T47D (cell line): Measurements from ENCODE around the gene AGPAT3.
A peak's percentile ranks its signal among the peaks of the same experiment; 100 is the strongest.

ENCODE experiments used
- DNase-seq, 2 experiments: peaks; one replicate each; pipeline versions ENCODE4 v3.0.0 to v3.0.0-alpha.2; 2011 to 2012; ENCODE audit warnings: low read depth in 1 of 2, low spot score in 1 of 2
- JUND ChIP-seq: IDR thresholded peaks from 2 replicates; pipeline ENCODE4 v1.6.1; 2012; ENCODE audit warnings: low read depth
- in situ Hi-C: cut with HindIII; loops from 2 replicates; pipeline ENCODE4 v1.10.0; 2016; ENCODE audit warnings: low sequenced_read_pairs, low pct_unique_long_range_greater_than_20kb

The AGPAT3 gene

DNA sequence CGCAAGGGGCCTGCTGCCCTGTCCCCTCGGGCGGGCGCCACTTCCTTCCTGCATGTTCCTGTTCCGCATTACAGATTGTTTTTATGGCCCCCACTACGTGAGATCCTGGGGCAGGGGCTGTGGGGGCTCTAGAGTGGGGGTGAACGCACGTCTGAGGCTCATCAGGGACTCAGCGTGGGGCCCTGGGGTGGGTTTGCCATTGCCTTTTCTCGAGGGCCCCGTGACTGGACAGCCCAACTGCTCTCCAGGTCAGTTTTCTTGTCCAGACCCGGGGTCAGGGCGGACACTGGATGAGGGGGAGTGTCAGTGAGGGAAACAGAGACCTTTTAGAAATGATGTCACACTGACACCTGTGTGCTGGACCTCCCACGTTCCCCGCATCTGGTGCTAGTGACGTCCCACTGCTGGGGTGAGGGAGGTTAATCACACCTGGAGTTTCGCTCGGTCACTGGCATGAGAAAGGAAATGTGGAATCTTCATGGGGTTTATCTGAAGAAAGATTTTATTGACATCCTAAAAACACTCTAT is 65.9 kb downstream of the AGPAT3 start:
- DNase-seq, result no peak
- in situ Hi-C loops, result no loop called here
- TF ChIP-seq JUND, result no peak

DNA sequence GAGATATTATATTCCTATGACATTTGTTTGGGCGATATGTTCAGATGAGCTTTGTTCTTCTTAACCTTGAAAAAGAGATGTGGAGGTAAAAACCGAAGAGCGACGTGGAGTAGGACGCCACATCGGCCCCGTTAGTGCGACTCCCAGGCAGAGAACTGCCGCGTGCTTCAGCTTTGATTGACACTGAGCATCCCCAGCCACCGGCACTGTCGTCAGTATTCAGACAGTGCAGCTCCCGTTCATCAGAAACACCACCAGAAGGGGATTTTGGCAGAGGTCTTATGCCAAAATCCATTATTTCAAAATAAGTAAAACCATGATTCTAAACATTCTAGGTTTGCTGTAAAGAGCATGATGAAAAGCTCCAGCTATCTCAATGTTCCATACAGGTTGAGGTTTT is 66.5 kb downstream of the AGPAT3 start:
- in situ Hi-C loops, result no loop called here
- no peak for TF ChIP-seq JUND
- no peak for DNase-seq

DNA sequence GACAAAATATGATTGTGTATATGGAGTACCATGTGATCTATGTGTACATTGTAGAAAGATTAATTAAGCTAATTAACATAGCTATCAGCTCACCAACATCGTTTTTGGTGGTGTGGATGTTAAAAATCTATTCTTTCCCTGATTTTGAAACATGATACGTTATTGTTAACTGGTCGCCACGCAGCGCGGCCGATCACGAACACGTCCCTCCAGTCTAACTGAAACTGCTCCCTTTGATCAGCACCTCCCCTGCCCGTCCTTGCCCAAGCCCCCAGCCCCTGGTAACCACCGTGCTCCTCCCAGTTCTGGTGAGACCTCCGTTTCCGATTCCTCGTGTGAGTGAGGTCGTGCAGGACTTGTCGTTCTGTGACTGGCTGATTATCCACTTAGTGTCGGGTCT is 67.0 kb downstream of the AGPAT3 start:
- in situ Hi-C loops, result no loop called here
- no peak for DNase-seq
- no peak for TF ChIP-seq JUND

DNA sequence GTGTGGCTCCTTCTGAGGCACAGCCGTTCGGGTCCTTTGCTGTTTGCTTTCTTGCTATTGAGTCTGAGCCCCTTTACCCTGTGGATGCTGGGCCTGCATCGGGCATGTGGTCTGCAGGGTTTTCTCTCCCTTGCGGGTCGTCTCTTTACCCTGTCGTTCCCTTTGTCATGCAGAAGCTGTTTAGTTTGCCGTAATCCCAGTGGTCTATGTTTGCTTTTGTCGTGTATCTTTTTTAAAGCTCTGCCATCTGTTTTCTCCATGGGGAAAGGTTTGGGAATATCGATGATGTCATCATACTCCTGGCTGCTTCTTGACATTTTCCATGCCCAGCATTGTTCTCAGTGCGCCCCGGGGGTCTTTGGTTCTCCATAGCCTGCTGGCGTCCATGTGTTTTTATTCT is 68.2 kb downstream of the AGPAT3 start:
- in situ Hi-C loops, result no loop called here
- TF ChIP-seq JUND, result no peak
- no peak for DNase-seq

DNA sequence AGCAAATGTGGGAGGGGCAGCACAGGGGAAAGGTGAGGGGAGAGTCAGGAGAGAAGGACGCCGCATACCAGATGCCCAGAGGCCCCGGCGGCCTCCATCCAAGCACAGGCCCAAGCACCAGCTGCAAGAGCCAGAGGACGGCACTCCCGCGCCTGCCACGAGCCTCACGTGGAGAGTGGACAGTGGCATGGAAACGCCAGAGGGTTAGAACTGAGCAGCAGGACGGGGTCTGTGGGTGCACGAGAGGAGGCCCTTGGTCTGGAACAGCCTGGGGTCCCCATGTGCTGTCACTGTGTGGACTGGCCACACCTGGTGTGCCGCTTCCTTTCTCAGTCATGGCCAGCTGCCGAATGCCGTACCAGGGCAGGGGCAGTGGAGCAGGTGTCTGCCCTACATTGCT is 68.7 kb downstream of the AGPAT3 start:
- DNase-seq, result no peak
- no peak for TF ChIP-seq JUND
- in situ Hi-C loops, result no loop called here

DNA sequence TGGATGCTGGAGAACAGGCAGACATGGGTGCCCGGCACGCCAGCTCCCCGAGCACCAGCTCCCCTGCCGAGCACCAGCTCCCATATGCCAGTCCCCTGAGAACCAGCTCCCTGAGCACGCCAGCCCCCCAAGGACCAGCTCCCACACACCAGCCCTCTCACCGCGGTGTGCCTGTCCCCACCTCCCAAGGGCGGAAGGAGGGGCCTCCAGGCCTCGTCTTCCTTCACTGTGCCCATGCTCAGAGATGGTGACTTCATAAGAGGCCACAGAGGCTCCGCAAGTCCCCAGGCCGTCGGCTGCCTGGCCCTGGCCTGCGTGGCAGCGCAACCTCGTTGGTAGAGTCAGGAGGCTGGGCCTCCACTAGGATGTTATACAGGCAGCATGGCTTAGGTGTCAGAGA is 69.1 kb downstream of the AGPAT3 start:
- no peak for TF ChIP-seq JUND
- in situ Hi-C loops, result no loop called here
- DNase-seq, result no peak

DNA sequence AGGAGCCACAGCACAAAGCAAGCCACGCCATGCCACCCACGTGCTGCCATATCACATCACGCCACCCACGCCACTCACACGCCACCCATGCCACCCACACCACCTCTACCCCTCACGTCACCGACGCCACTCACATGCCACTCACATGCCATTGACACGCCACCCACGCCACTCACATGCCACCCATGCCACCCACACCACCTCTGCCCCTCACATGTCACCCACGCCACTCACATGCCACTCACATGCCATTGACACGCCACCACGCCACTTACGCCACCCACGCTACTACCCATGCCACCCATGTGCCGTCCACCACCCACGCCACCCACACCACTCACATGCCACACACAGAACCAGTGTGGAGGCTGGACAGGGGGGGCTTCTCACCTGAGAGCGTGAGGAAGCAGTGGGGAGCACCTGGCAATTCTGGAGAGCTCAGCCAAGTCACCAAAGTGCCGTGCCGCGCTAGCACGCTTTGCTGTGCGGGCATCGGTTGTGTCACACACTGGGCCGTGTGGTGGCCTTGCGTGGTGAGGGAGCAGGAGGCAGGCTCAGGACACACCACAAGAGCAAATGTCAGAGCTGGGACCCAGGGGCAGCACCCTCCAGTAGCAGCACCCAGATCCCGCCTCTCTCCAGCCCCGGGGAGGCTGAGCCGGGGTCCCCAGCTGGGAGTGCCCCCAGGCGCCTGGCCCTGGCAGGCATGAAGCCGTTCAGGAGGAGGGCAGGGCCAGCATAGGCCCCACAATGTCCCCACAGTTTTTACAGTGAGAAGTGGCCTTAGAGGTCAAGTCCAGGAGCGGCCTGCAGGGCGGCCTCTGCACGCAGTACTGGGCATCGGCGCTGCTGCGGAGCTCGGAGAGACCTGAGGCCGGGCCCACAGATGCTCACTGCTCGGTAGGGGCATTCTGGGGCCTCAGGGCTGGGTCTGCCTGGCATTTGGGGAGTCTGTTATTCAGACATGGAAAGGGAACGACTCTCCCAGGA is 70.0 kb downstream of the AGPAT3 start:
- TF ChIP-seq JUND, result no peak
- in situ Hi-C loops, result no loop called here
- DNase-seq, result no peak

DNA sequence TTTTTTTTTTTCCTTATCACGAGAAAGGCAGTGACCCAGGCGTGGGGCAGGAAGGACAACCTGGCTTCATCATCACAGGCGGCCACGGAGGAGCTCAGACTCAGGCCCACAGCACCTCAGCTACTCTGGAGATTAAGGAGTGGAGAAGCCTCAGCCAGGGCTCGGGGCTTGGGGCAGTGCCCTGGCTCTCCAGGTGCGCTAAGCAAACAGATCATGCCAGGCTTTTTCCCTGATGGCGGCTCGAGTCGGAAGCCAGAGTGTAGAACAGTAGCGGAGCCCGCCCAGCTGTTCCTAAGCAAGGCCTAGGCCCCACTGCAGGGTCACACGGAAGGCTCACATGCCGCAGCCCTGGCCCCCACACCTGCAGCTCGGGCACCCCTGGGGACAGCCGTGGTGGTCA is 70.7 kb downstream of the AGPAT3 start:
- in situ Hi-C loops, result no loop called here

DNA sequence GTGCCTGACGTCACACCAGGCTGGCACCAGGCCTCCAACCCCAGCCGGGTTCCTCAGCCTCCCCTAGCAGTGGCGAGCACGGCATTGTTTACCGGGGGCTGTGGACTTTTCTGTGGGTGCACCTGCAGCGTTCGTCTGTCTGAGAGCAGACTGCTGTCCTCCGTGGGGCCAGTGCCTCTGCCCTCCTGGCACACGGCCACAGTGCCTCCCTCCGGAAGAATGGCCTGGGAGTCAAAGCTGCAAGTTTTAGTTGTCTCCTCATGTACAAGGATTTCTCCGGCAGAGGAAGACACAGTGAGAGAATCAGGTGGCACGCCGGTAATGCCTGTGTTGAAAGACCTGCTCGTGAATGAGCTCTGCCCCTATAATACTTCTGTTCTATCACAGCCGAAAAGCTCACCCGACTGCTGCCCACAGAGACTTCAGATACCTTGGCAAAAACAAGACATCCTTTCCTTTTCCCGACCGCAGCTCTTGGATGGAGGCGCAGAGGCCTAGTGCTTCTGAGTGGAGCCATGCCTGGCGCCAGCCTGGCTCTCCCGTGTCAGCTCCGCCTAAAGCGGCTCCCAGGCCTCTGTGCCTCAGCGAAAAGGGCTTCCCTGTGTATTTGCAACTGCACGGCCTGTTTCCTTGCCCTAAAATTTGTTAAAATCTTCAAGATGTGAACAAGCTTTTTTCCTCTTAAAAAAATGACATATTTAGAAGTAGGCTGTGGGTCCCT is 71.4 kb downstream of the AGPAT3 start:
- in situ Hi-C loops, result no loop called here
- no peak for TF ChIP-seq JUND
- no peak for DNase-seq

More for the DNA sequence above, 70.7 kb downstream of the AGPAT3 start:
- no peak for DNase-seq
- TF ChIP-seq JUND, result no peak

DNA sequence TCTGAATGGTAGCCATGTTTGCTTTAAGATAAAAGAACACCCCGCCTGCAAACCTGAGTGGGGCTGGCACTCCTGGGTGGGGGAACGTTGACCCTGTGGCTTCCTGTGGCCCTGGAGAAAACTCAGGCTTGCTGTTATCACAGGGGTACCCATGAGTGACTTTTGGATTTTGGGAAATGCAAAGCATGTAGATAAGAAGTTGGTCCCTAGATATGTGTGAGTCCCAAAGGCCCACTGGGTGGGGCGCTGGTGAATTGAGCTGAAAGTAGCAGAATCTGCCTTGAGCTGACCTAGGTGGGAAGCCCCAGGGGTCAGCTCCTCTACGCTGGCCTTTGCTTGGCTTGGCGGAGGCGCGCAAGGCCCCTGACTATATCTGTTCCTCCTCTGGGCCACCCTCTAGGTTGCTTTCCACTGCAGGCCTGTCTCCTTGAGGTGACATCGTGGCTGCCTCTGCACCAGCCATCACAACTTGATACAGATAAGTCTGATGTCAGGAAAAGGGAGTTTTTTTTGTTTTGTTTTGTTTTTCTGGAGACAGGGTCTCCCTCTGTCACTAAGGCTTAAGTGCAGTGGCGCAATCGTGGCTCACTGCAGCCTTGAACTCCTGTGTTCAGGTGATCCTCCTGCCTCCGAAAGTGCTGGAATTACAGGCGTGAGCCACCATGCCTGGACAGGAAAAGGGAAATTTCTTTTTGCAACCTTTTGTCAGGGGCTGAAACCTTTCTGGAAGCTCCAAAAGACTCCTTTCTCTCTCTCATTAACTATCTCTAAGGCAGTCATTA is 72.2 kb downstream of the AGPAT3 start:
- no peak for DNase-seq
- in situ Hi-C loops, result no loop called here
- TF ChIP-seq JUND, result no peak

DNA sequence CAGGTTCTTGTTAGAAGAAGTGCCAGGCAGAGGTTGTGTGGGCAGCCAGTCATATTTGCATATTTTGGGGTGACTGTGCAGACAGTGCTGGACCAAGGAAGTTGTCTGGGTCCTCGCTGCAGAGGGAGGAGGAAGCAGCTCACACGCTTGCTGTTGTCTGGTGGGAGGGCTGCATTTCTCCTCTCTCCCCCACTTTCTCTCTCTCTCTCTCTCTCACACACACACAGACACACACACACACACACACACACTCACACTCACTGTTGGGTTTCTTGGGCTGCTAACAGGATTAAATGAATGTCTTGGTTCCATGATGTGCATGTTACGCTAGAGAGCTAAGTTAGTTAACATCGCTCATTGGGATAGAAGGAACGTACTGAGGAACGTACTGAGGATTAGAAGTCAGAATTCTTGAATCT is 72.9 kb downstream of the AGPAT3 start:
- TF ChIP-seq JUND, result no peak
- in situ Hi-C loops, result no loop called here
- DNase-seq, result no peak

DNA sequence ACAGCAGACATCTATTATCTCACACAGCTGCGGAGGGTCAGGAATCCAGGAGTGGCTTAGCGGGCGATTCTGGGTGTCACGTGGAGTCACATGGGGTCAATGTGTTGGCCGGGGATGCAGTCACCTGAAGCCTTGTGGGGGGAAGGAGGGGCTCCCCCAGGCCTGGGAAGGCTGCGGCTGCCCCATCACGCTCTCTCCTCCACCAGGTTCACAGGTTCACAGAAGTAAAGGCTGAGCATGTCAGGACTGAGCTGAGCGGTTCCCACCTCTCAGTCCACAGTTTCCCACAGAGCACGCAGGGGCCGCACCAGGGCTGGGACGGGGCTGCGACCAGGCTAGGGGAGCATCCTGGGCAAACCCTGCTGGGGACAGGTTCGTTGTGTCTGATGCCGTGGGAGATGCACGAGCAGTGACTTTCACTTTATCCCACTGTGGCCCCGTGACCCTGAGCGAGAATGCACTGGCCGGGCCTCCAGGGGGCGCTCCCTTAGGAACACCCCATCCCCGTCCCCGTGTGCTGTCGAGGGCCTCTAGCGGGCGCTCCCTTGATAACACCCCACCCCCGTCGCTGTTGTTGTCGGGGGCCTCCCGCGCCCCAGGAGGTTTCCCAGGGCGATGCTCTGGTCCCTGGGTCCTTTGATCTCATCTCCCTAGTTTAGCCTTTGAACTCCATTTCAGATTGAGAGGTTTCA is 73.9 kb downstream of the AGPAT3 start:
- TF ChIP-seq JUND, result no peak
- in situ Hi-C loops, result no loop called here
- peak; percentile 35 to 57 for DNase-seq
